MM.1S (cell line): ENCODE measurements around the gene DCUN1D3.

Source experiments
- DNase-seq: peaks from one replicate; pipeline ENCODE4 v3.0.0-alpha.2; 2015
- H2AFZ ChIP-seq: fragments of 300-600 bp; sonication (generic); 2 replicates; pipeline ENCODE4 v1.6.0; 2016; ENCODE audit warnings: antibody characterized with exemption, low read length
- H3F3A ChIP-seq: fragments of 300-600 bp; sonication (generic); 2 replicates; pipeline ENCODE4 v1.6.1; 2016; ENCODE audit warnings: mild to moderate bottlenecking, antibody characterized with exemption, low read length, moderate library complexity, mixed read lengths; ENCODE audit not compliant: insufficient read depth
- H3K27ac ChIP-seq: fragments of 300-600 bp; sonication (generic); 2 replicates; pipeline ENCODE4 v1.5.1; 2016; ENCODE audit warnings: mild to moderate bottlenecking, low read length
- H3K27me3 ChIP-seq: fragments of 300-600 bp; sonication (generic); replicated peaks from 2 replicates; pipeline ENCODE4 v1.6.0; 2016; ENCODE audit warnings: low read length; ENCODE audit not compliant: insufficient read depth
- H3K36me3 ChIP-seq: fragments of 300-600 bp; sonication (generic); replicated peaks from 2 replicates; pipeline ENCODE4 v1.6.1; 2016; ENCODE audit warnings: mild to moderate bottlenecking, low read length, mixed read lengths; ENCODE audit not compliant: insufficient read depth
- H3K4me1 ChIP-seq: fragments of 300-600 bp; sonication (generic); 2 replicates; pipeline ENCODE4 v1.6.1; 2016; ENCODE audit warnings: low read length, mixed read lengths
- H3K4me2 ChIP-seq: fragments of 300-600 bp; sonication (generic); 2 replicates; pipeline ENCODE4 v1.6.0; 2016; ENCODE audit warnings: low read depth, low read length
- H3K4me3 ChIP-seq: fragments of 300-600 bp; sonication (generic); 2 replicates; pipeline ENCODE4 v1.5.1; 2016; ENCODE audit warnings: low read length, mixed read lengths
- H3K79me2 ChIP-seq: fragments of 300-600 bp; sonication (generic); 2 replicates; pipeline ENCODE4 v1.6.1; 2016; ENCODE audit warnings: mixed run types, low read length, mixed read lengths
- H3K9ac ChIP-seq: fragments of 300-600 bp; sonication (generic); 2 replicates; pipeline ENCODE4 v1.6.1; 2016; ENCODE audit warnings: low read length, mixed read lengths
- H3K9me2 ChIP-seq: fragments of 300-600 bp; sonication (generic); replicated peaks from 2 replicates; pipeline ENCODE4 v1.6.1; 2016; ENCODE audit warnings: mild to moderate bottlenecking, low read length, mixed read lengths; ENCODE audit not compliant: insufficient read depth
- H3K9me3 ChIP-seq: fragments of 300-600 bp; sonication (generic); replicated peaks from 2 replicates; pipeline ENCODE4 v1.6.1; 2016; ENCODE audit warnings: mild to moderate bottlenecking, low read length, mixed read lengths; ENCODE audit not compliant: insufficient read depth
- H4K20me1 ChIP-seq: fragments of 300-600 bp; sonication (generic); 2 replicates; pipeline ENCODE4 v1.6.1; 2016; ENCODE audit warnings: mild to moderate bottlenecking, low read length, moderate library complexity, mixed read lengths; ENCODE audit not compliant: insufficient read depth
- CTCF ChIP-seq: fragments of 300-600 bp; sonication (generic); IDR thresholded peaks from 2 replicates; pipeline ENCODE4 v1.5.1; 2016; ENCODE audit warnings: antibody characterized with exemption, low read length, mixed read lengths
- EZH2 ChIP-seq: fragments of 300-600 bp; sonication (generic); optimal IDR thresholded peaks from 2 replicates; pipeline ENCODE3; 2017; ENCODE audit warnings: low read depth, mild to moderate bottlenecking, antibody characterized with exemption, low read length, mixed read lengths
- EZH2phosphoT487 ChIP-seq: fragments of 300-600 bp; sonication (generic); IDR thresholded peaks from 2 replicates; pipeline ENCODE4 v1.6.1; 2018; ENCODE audit warnings: antibody characterized with exemption, low read length

Gene DCUN1D3

GRCh38 chr16:20859229-20859628 lies 40.9 kb downstream of the DCUN1D3 start:
- Histone ChIP-seq H3K4me1 (no peaks in the 10 kb centered on the region), H3K9me2 (no peaks in the 10 kb centered on the region), H3K79me2 (no peaks in the 10 kb centered on the region), H3K9me3 (no peaks in the 10 kb centered on the region), H4K20me1 (no peaks in the 10 kb centered on the region), H3K36me3 (no peaks in the 10 kb centered on the region), H3K4me2 (no peak overlapping the region), H3K9ac (no peak overlapping the region), H3K27me3 (no peaks in the 10 kb centered on the region), H3K4me3 (no peak overlapping the region), H3F3A (no peaks in the 10 kb centered on the region), H2AFZ (no peak overlapping the region), H3K27ac (no peak overlapping the region)
- no peak for DNase-seq
- TF ChIP-seq EZH2phosphoT487 (no peak), EZH2 (no peak), CTCF (no peak)

GRCh38 chr16:20857281-20857680 lies 42.9 kb downstream of the DCUN1D3 start:
- Histone ChIP-seq H3K9me3 (no peaks in the 10 kb centered on the region), H4K20me1 (no peaks in the 10 kb centered on the region), H3K4me3 (no peak overlapping the region), H3K36me3 (no peaks in the 10 kb centered on the region), H3K4me2 (no peak overlapping the region), H3K27me3 (no peaks in the 10 kb centered on the region), H2AFZ (no peak overlapping the region), H3K79me2 (no peaks in the 10 kb centered on the region), H3K27ac (no peak overlapping the region), H3K9ac (no peak overlapping the region), H3K9me2 (no peaks in the 10 kb centered on the region), H3F3A (no peaks in the 10 kb centered on the region), H3K4me1 (no peaks in the 10 kb centered on the region)
- no peak for DNase-seq
- TF ChIP-seq CTCF: no peak
- no peak for TF ChIP-seq EZH2phosphoT487
- TF ChIP-seq EZH2: no peak

- Histone ChIP-seq H3K79me2 (no peaks in the 10 kb centered on the region), H3K4me1 (no peaks in the 10 kb centered on the region), H3K9me3 (no peaks in the 10 kb centered on the region), H3K9me2 (no peaks in the 10 kb centered on the region), H3K36me3 (no peaks in the 10 kb centered on the region), H4K20me1 (no peaks in the 10 kb centered on the region), H3K27me3 (no peaks in the 10 kb centered on the region), H2AFZ (no peak overlapping the region), H3F3A (no peaks in the 10 kb centered on the region), H3K4me3 (no peak overlapping the region), H3K9ac (no peak overlapping the region), H3K27ac (no peak overlapping the region), H3K4me2 (no peak overlapping the region)
- no peak for DNase-seq
- TF ChIP-seq CTCF: no peak
- no peak for TF ChIP-seq EZH2phosphoT487
- no peak for TF ChIP-seq EZH2
These were observed 45.2 kb downstream of the DCUN1D3 start for GRCh38 chr16:20854963-20855362.
